NCI-H2081 (cell line): ENCODE measurements around the gene PTPRN2.
"Not testable (repeated sequence)": the region's sequence is repeated elsewhere in the genome, so short reads cannot be mapped to it uniquely, and the experiment has no call there.

ENCODE experiments used
- DNase-seq, 2 experiments: peaks; one replicate each; lab custom pipeline; 2025; lab: John Stamatoyannopoulos, UW

PTPRN2 gene

DNA sequence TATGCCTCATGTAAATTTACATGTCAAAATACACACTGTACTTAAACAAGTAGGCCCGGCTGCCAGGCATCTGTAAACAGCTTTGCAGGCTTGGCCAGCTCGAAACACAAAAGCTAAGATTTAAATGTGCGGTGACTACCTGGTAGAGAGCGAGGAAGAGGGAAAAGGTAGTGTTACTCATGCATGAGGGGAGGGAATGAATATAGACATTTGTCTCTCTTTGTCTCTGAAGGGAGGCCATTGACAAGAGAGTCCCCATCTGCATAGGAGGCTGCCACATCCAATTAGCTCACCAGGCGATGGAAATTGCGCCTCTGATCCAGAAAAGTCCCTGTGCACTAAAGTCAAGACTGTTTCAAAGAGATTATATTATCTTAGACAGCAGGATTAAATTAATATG is 535.8 kb downstream of the PTPRN2 start:
- DNase-seq, result peak; percentile 21 to 65

DNA sequence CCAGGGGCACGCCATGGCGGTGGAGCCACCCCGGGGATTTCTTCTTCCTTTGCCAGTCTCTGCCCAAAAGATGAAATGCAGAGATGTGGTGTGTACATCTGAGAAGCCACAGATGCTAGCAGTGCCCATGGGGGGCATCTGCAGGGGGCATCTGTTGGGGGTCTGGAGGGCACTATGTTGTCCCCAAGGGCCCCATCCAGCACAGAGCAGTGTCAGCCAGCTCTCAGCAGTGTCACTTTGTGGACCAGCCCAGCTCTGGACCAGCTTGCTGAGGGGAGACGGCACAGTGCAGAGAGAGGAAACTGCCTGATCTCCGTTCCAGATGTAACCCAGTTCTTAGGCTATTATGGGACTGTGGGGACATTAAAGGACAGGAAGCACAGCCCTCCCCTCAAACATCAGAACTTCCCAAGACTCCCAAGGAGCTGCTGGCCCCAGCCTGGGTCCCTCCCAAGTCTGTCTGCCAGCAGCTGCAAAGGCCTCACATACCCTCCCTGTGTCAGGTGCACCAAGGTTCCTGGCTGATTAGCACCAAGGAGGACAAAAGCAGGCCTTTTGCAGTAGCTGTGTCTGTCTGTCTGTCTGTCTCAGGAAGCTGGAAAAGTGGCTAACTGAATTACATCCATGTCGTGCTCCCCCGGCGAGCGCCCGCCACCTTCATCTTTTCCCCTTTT is 536.5 kb downstream of the PTPRN2 start:
- DNase-seq, result peak in 1 of 2 experiments; percentile 31

DNA sequence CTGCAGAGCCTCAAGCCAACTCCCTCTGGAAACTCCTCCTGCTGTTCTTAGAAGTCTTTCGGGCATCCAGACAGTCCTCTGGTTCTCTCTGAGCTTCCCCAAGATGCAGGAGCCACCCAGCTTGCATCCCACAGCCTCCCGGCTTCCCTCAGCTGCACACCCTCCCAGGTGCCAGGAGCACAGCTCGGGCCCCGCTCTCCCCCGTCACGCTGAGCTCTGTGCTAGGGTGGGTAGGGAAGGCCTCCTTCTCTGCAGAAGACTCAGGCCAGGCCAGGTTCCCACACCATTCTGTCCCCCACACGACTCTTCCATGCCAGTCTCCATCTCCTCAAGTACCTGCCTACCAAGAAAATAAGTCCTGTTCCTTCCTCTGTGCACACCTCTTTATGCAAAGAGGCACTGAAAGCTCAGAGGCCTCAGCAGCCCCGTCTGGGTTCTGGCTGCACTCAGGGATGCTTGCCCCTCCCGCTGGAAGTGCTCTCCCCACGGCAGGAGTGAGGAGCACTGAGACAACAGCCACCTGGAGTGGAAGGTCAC is 537.1 kb downstream of the PTPRN2 start:
- DNase-seq, result no peak

DNA sequence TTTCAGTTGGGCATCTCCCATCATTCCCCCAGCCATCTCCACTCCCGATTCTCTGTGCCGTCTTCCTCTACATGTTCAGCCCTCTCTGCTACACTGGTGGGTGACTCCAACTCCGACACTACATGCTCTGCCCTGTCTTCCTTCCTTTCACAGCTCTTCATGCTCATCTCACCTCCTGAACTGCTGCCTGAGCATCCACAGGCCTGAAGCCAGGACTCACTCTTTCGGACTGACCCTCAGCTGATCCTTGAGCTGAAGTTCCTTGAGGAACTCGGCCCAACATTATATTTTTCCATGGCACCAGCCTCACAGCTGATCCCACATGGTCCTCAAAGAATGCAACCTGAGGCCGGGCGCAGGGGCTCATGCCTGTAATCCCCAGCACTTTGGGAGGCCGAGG is 538.4 kb downstream of the PTPRN2 start:
- no peak for DNase-seq

DNA sequence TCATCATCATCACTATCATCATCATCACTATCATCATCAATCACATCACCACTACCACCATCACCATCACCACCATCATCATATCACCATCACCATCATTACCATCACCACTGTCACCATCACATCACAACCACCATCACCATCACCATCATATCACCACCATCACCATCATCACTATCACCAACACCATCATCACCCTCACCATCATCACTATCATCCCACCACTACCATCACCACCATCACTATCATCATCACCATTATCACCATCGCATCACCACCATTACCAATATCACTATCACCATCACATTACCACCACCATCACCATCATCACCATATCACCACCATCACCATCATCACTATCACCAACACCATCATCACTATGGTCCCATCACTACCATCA is 539.1 kb downstream of the PTPRN2 start:
- DNase-seq, result no peak

DNA sequence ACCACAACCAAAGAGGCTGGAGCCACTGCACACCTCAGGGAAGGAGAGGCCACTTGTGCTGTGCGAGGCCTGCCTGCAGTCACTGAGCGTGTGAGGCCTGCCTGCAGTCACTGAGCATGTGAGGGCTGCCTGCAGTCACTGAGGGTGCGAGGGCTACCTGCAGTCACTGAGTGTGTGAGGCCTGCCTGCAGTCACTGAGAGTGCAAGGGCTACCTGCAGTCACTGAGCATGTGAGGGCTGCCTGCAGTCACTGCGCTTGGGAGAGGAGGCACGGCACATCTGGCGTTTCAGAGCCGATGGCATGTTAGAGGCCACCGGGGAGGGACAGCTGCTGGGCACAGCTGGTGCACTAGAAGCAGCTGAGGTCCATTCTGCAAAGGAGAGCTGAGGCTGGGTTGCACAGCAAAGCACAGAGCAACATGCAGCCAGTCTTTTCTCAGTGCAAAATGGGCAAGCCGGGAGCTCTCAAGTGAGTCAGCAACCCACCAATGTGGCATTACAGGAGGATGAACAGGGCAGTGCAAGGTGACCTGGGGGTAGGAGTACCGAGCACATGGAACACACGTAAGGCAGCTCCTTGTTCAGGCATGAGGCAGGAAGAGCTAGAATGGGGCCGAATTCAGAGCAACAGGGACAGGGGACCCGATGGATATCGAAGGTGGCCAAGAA is 540.1 kb downstream of the PTPRN2 start:
- no peak for DNase-seq

DNA sequence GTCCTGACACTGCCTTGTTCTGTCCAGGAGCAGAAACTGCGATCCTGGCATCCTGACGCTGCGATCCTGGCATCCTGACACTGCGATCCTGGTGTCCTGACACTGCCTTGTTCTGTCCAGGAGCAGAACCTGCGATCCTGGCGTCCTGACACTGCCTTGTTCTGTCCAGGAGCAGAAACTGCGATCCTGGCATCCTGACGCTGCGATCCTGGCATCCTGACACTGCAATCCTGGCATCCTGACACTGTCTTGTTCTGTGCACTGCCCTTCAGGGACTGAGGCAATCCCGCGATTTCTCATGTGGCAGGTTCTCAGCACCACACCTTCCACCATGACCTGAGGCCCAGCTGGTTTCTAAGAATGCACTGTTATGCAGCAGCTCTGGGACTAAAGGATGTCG is 541.4 kb downstream of the PTPRN2 start:
- DNase-seq, result not testable (repeated sequence)

DNA sequence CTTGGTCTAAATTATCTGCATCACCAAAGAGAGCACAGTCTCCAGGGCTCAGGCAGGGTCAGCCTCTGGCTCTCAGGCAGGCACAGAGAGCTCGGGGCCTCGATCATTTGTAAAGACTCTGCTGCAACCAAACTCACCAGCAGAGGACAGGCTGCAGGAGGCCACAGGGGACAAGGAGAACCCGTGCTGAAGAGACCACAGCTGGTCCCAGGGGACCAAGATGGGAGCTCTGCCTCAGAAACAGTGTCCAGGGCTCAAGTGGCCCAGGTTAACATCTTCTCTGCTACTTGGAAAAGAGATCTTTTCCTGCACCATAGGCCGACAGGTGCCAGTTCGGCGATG is 543.2 kb downstream of the PTPRN2 start:
- no peak for DNase-seq

DNA sequence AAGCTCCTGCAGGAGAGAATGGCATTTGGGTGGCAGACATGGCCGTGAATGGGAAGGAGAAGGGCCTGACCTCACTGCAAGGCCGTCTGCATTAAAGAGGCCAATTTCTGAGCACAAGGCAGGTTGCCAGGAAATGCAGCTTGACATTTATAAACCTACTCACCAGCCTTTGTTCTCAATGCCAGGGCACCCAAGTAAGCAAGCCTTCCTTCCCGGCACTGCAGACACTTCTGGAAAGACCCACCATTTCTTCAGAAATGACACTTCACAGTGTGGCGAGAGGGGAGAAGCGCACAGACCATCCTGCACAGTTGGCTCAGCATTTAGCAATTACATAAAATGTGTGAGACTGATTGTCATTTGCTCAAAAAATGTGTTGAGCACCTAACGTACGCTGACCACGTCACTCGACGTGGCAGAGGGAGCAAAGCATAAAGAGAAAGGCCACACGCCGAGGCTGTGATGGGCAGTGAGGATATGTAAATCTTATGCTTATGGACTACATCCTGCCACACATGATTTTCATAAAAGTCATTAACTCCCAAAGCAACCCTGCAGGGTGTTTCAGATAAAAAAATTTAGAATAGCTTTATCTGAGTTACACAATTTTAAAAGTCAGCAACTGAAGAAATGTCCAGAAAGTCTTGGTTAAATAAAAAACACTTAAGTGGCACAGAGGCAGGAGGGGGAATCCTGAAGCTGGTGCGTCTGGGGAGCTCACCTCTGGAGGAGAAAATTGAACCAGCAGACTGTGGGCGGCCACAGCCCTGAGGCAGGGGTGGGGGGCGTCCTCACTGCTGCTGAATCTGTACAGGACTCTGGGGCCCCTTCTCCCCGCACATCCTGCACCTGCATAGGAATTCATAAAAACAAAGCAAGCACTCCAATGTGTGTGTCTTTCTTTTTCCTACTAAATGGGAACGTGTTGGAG is 543.8 kb downstream of the PTPRN2 start:
- DNase-seq, result peak in 1 of 2 experiments; percentile 26

DNA sequence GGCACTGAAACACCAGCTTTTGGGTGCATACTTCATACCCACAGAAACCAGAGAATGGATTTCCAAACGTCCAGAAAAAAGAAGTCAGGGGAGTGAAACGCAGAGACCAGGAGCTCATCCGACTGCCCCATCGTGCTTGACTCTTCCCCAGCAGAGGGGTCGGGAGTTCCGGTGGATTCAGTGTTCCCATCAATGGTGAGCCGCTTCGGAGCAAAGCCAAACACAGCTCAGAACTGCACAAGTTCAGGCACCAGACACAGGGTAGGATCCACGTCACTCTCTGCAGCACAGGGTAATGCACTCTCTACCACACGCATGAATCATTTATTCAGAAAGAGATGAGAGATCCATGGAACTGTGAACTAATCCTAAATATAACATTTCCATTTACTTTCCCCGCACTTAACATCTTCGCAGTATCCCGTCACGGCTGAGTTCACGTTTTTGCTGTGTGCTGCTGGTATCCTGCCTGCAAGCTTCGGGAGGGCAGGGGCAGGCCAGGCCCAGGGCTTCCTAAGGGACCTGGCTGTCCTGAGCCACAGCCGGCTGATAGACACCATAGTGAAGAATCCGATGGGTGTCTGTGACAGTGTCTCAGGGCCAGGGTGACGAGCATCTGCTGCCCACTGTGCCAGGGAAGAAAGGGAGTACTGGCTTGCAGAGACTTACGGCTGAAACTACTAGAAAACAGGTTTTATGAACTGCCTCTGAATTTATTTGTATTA is 545.3 kb downstream of the PTPRN2 start:
- DNase-seq, result no peak

DNA sequence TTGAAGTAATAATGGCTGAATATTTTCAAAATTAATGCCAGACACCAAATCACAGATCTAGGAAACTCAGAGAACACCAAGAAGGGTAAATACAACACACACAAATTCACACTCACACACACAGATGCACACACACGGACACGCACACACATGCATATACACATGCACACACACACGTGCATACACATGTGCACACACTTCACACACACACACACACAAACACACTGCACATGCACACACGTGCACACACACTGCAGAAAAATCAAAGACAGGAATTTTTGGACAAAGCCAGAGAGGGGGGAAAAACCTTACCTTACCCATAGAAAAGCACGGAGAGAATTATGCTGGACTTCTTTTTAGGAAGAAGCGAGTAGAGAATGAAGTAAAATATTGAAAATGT is 547.4 kb downstream of the PTPRN2 start:
- DNase-seq, result no peak

DNA sequence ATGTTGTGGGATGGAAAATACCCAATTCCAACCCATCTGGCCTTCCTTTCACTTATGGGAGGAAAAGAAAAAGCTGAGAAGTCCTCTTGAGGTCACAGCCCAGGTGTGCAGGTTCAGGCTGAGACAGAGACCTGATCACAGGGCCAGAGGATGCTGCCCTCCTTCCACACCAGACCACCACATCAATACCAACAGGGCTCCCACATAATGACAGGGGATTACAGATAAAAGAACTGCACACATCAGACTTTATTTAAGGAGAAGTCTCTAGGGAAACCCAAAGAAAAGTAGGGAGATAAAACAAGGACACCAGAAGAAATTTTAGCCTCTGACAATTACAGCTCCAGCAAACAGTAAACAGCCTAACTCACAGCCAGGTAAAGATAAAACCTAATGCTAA is 548.4 kb downstream of the PTPRN2 start:
- DNase-seq, result no peak

DNA sequence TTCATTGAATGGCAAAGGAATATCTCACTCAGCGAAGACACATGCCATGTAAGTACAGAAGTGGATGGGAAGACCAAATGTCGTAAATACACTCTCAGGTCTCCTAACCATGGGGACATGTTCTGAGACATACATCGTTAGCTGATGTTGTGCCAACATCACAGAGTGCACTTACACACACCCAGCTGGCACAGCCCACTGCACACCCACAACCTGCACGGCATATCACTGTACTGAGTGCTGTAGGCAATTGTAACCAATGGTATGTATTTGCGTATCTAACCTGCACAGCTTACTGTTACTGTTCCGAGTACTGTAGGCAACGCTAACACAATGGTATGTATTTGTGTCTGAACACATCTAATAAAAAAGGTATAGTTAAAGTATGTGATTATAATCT is 550.4 kb downstream of the PTPRN2 start:
- DNase-seq, result no peak

DNA sequence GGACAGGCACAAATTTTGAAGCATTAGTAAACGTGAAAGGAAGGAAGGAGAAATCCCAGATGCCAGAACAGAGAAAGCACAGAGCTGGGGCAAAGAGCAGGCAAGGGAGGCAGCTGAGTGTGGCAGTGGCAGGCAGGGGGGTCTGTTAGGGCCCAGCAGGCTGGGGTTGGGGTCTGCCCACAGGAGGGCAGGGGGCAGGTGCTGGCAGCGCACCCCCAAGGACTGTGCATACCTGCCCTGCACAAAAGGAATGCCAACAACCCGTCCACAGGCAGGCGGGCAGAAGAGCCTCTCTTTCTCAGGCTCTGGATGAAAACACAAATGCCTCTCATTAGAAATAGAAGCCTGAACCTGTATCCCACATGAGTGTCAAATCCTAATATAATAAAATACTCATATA is 552.3 kb downstream of the PTPRN2 start:
- no peak for DNase-seq

DNA sequence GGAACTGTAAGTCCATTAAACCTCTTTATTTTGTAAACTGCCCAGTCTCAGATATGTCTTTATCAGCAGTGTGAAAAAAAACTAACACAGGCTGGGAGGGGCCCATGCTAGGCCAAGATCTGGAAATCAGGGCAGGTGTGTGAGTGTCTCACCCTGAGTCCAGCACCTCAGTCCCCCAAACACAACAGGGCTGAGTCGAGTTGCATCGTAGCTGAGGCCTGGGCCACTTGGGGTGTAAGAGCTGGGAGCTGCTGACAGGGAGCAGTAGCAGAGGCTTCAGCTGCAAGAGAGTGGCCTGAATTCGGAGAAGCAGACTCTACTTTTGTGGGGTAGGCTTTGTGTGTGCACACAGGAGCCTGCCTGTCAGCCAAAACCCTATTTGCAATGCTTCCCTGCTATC is 553.1 kb downstream of the PTPRN2 start:
- DNase-seq, result no peak

DNA sequence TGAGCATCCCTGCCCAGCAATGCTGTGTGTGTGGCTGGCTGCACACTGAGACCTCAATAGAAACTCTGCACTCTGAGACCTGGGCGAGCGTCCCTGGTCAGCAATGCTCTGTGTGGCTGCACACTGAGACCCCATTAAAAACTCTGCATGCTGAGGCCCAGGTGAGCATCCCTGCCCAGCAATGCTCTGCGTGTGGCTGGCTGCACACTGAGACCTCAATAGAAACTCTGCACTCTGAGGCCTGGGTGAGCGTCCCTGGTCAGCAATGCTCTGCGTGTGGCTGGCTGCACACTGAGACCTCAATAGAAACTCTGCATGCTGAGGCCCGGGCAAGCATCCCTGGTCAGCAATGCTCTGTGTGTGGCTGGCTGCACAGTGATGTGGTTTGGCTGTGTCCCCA is 553.7 kb downstream of the PTPRN2 start:
- DNase-seq, result not testable (repeated sequence)

DNA sequence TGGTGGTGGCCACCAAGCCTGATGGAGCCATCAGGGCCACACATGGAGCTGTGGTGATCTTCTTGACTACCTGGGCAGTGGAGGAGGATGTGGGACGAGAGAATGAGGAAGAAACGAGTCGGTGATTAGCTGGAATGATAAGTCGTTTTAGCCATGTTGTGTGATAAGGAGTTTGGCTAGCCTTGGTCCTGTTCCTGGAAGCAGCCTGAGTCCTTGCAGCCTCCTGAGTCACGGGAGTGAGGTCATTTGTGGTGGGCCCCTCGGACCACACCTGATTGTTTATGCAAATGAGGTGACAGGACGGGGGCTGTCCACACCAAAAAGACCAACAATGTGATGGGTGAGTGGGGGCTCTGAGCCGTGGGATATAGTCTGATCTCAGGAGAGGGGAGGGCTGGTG is 554.4 kb downstream of the PTPRN2 start:
- no peak for DNase-seq

DNA sequence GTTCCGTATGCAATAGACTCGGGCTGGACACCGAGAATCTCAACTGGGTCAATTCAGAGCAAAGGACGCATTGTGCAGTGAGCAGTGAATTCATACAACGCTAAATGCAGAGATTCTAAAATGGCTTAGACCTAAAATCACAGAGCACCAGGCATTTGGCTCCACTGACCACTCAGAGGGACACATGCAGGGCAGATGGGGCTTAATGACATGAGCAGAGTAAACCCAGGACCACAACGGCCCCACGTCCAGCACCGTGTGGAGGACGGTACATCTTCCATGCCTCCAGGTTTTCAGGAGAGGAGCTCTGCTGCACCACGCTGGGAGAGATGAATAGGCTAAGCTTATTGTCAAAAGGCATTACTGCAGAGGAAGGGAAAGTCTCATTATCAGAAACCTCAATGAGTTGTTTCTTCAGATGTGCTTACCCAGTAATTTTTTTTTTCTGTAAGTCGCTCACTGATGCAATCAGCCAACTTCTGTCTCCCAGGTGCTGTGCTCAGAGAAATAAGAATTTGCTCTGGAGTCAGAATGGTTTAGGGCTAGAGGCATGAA is 555.0 kb downstream of the PTPRN2 start:
- no peak for DNase-seq

DNA sequence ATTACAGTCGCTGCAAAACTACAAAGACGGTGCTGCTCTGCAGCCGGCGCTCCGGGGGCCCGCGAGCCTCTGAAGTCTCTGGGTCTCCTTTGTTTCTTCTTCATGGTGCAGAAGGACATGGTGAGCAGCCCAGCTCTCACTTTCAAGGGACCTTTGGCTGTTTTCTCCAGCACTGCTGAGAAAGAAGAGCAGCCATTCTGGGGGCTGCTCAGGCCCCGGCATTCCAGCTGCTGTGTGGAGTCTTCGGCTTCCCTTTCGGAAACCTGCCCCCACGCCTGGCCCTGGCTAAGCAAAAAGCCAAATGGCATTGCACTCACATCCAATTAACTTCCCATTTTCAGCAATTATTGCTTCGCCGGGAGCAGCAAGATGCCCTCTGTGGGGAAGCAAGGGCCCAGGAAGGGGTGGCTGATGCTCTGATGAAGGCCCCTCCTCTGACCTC is 555.7 kb downstream of the PTPRN2 start:
- no peak for DNase-seq

DNA sequence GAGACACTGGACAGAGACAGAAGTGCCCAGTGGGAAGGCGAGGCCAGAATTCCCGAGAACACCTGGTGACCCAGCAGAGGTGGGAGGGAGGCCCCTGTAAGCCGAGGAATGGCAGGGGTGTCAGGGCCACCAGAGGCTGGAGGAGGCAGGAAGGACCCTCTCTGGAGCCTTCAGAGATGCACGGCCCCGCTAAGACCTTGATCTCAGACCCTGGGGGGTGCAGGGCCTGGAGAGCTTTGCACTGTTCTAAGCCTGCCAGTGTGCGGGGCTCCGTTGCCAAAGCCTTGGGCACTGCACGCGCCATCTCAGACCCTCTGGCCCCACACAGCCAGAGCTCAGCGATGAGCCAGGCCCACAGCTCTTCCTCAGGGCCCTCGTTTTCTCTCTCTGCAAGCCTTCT is 557.1 kb downstream of the PTPRN2 start:
- no peak for DNase-seq

DNA sequence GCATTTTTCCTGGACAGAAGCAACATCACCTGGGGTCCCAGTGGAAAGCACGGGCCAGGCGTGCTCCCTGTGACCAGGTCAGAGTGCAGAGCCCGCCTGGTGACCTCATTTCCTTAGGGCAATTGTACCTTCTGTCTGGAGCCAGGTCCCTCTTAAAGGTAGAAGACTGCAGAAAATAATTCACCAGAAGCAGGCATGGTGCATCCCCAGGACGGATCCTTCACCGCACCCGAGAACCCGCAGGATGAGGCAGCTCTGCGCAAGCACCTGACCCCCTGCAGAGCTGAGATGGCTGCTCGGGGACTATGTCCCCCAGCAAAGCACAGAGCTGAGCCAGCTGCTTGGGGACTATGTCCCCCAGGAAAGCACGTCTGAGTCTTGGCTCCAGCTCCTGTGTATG is 557.6 kb downstream of the PTPRN2 start:
- no peak for DNase-seq

DNA sequence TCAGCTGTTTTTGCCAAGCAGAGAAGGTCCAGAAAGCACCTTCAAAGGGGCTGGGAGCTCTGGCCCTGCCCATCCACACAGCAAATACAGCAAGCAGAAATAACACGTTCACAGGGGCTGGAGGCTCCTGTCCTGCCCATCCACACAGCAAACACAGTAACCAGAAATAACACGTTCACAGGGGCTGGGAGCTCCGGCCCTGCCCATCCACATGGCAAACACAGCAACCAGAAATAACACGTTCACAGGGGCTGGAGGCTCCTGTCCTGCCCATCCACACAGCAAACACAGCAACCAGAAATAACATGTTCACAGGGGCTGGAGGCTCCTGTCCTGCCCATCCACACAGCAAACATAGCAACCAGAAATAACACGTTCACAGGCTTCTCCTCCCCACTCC is 558.1 kb downstream of the PTPRN2 start:
- no peak for DNase-seq
